Activated CD4-positive, alpha-beta T cell treated with anti-CD3 and anti-CD28 coated beads, Interleukin-2, amount 10 ng/mL, durations not matched to agents 7 days and 5 days (primary cell): ENCODE results near the gene CDT1. TPM values are rescaled to one million over a fixed set of nuclear protein-coding genes. Genes with fewer than 3 reads are reported as not detected.
"Not testable (repeated sequence)": the region's sequence is repeated elsewhere in the genome, so short reads cannot be mapped to it uniquely, and the experiment has no call there.

Source experiments
- CTCF ChIA-PET: fragments of 350-600 bp; sonication (Branson Sonifier 250); formaldehyde crosslinking; loops from one replicate; lab custom pipeline; 2021; ENCODE audit warnings: antibody characterized with exemption; lab: Charles Lee
- POLR2A ChIA-PET: fragments of 350-600 bp; sonication (Branson Sonifier 250); formaldehyde crosslinking; loops from one replicate; lab custom pipeline; 2021; ENCODE audit warnings: antibody characterized with exemption; lab: Charles Lee
- DNase-seq: peaks from one replicate; pipeline ENCODE4 v3.0.0-alpha.2; 2020
- H3K27ac Mint-ChIP-seq: one replicate; pipeline ENCODE4 v1.8.0; 2021; ENCODE audit warnings: mild to moderate bottlenecking, moderate library complexity, mixed read lengths
- H3K27me3 Mint-ChIP-seq: one replicate; pipeline ENCODE4 v1.8.0; 2021; ENCODE audit warnings: mixed read lengths
- H3K36me3 Mint-ChIP-seq: one replicate; pipeline ENCODE4 v1.8.0; 2021; ENCODE audit warnings: low read depth, mixed read lengths
- H3K4me1 Mint-ChIP-seq: one replicate; pipeline ENCODE4 v1.8.0; 2021; ENCODE audit warnings: mixed read lengths
- H3K4me3 Mint-ChIP-seq: one replicate; pipeline ENCODE4 v1.8.0; 2021; ENCODE audit warnings: mild to moderate bottlenecking, moderate library complexity, mixed read lengths
- H3K9me3 Mint-ChIP-seq: one replicate; pipeline ENCODE4 v1.8.0; 2021; ENCODE audit warnings: mixed read lengths
- total RNA-seq, 2 experiments: library from RNA; stranded (reverse); gene quantifications; one replicate each; pipeline ENCODE4 v1.2.3, GENCODE V29; 2021

Gene CDT1
- total RNA-seq, 2 experiments from 2014 or later = 113 to 119 TPM

DNA sequence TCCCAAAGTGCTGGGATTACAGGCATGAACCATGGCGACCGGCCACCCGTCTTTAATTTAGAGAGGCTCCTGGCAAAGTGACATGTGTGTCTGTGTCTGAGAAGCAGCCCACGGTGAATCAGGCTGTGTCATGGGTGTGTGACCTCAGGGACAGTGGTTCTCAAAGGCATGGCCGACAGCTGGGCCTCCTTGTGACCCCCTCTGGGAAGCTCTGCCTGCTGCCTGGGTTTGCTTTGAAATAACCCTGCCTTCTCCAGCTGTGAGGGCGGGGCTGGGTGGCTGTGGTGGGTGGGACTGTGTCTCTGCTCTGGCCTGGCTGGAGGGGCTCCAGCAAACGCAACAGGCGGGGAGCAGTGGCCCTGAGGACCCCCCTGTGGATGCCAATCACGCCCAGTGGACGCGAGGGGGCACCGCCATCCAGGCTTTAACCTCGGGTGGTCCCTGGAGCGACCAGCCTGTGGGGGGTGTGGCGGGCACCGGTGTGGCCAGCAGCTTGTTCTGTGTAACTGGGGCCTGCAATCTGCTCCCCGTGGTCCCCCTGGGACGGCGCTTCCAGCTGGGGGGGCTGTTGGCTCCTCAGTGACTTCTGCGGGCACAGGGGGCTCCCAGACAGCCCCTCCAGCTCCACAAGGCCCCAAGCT lies 16.9 kb downstream of the CDT1 start:
- Mint-ChIP-seq H3K27me3 (no peaks in the 10 kb centered on the region), H3K27ac (no peak overlapping the region), H3K4me3 (no peak overlapping the region), H3K4me1 (no peaks in the 10 kb centered on the region), H3K36me3 (no peaks in the 10 kb centered on the region), H3K9me3 (no peaks in the 10 kb centered on the region)
- CTCF ChIA-PET = interaction anchor here (1.5 to 2.0 kb wide), 2 partner anchors 8 to 37 kb away, joined by 4 to 7 read pairs; partner anchors contain the start of genes APRT, GALNS and TRAPPC2L
- no peak for DNase-seq
- POLR2A ChIA-PET = interaction anchor here (0.7 kb wide), 1 partner anchor 231 kb away, joined by 3 read pairs; no protein-coding TSS in a partner anchor

GRCh38 chr16:88821168-88821850 lies 17.7 kb downstream of the CDT1 start:
- no peak for DNase-seq
- Mint-ChIP-seq H3K4me1 (no peaks in the 10 kb centered on the region), H3K27me3 (no peaks in the 10 kb centered on the region), H3K27ac (no peak overlapping the region), H3K36me3 (no peaks in the 10 kb centered on the region), H3K4me3 (no peak overlapping the region), H3K9me3 (no peaks in the 10 kb centered on the region)
- CTCF ChIA-PET = interaction anchor here (1.5 kb wide), 1 partner anchor 9 kb away, joined by 4 read pairs; the partner anchor contains the start of gene APRT
- POLR2A ChIA-PET = interaction anchor here (0.7 kb wide), 1 partner anchor 230 kb away, joined by 3 read pairs; no protein-coding TSS in a partner anchor

DNA sequence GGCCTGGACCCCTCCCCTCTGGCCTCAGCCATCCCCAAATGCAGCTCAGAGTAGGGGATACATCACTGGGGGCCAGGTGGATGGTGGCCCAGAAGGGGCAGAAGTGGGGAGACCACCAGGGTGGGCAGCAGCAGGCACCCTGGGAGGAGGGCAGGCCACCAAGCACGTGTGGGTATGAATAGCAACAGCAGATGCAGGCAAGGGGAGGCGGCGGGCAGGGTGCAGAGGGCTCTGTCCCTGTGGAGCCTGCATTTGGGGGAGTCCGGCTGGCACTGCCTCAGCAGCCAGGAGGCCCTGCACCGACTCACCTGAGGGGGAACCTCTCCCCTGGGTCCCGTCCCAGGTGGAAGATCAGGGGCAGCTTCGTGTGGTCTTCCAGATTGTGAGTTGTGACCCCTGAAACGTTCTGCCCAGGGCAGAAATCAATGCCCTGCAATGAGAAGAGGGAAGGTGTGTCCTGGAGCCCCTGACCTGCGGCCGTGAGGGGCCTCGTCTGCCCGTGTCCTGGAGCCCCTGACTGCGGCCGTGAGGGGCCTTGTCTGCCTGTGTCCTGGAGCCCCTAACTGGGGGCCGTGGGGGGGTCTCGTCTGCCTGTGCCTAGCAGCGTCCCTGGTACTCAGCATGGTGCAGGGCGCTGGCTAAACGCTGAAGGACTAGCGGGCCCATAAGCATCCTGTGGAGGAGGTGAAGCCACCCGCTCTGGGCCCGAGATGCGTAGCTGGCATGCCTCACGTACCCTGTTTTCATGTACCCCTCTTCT lies 18.9 kb downstream of the CDT1 start:
- Mint-ChIP-seq H3K36me3 (no peaks in the 10 kb centered on the region), H3K9me3 (no peaks in the 10 kb centered on the region), H3K27ac (no peak overlapping the region), H3K27me3 (no peaks in the 10 kb centered on the region), H3K4me1 (no peaks in the 10 kb centered on the region), H3K4me3 (no peak overlapping the region)
- ChIA-PET CTCF (interaction anchor here (0.6 to 1.5 kb wide), 2 partner anchors 10 to 12 kb away, joined by 4 read pairs; partner anchors contain the start of gene APRT), POLR2A (no interaction called here)
- DNase-seq = no peak

- H3K36me3 Mint-ChIP-seq, POLR2A ChIA-PET, H3K27ac Mint-ChIP-seq, H3K4me3 Mint-ChIP-seq, CTCF ChIA-PET, H3K4me1 Mint-ChIP-seq, DNase-seq, H3K27me3 Mint-ChIP-seq, H3K9me3 Mint-ChIP-seq: not testable (repeated sequence)
Measured at GRCh38 chr16:88823646-88824045, 20.1 kb downstream of the CDT1 start.

DNA sequence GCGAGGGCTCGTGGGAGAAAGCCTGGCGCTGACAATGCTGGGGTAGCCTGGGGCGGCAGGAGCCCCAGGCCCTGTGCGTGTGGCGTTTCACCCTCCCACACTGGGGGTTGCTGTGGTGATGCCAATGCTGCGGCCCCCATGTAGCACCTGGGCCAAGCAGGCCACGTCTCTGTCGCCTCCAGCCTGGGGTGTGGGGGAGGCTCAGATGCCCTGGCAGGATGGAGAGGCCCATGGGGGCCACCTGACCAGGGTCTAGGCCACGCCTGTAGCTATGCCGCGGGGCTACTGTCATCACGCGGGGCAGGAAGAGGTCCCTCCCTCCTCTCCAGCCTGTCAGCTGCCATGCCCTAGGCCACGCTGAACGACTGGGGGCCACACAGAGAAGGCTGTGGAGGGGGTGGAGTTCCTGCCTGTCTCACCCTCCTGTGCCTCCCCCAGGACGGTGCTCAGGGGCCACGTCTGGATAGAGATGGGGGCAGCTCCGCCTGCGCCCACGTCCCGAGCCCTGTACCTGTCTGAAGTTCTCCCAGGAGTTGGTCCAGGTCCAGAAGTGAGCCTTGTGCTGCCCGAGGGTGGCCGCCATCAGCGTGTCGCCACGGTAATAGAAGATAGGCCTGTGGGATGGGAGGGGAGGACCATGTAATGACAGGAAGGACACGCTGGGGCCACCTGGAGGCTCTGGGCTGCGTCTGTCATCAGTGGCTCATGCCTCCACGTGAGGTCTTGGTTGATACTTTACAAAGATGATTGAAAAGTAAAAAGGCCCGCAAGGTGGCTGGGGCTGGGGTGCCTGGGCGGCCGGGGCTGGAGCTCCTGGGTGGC lies 20.9 kb downstream of the CDT1 start:
- no peak overlapping the region for H3K4me3 Mint-ChIP-seq
- ChIA-PET POLR2A (no interaction called here), CTCF (no interaction called here)
- H3K9me3 Mint-ChIP-seq = no peaks in the 10 kb centered on the region
- no peaks in the 10 kb centered on the region for H3K27me3 Mint-ChIP-seq
- no peaks in the 10 kb centered on the region for H3K36me3 Mint-ChIP-seq
- no peak for DNase-seq
- H3K4me1 Mint-ChIP-seq = no peaks in the 10 kb centered on the region
- no peak overlapping the region for H3K27ac Mint-ChIP-seq

DNA sequence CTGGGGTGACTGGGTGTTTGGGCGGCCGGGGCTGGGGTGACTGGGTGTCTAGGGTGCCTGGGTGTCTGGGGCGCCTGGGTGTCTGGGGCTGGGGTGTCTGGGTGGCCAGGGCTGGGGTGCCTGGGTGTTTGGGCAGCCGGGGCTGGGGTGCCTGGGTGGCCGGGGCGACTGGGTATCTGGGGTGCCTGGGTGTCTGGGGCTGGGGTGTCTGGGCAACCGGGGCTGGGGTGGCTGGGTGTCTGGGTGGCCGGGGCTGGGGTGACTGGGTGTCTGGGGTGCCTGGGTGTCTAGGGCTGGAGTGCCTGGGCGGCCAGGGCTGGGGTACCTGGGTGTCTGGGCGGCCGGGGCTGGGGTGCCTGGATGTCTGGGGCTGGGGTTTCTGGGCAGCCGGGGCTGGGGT lies 21.6 kb downstream of the CDT1 start:
- Mint-ChIP-seq H3K9me3 (no peaks in the 10 kb centered on the region), H3K4me3 (no peak overlapping the region), H3K27me3 (no peaks in the 10 kb centered on the region), H3K36me3 (no peaks in the 10 kb centered on the region), H3K27ac (no peak overlapping the region), H3K4me1 (no peaks in the 10 kb centered on the region)
- DNase-seq = no peak
- POLR2A ChIA-PET = no interaction called here
- CTCF ChIA-PET = no interaction called here

DNA sequence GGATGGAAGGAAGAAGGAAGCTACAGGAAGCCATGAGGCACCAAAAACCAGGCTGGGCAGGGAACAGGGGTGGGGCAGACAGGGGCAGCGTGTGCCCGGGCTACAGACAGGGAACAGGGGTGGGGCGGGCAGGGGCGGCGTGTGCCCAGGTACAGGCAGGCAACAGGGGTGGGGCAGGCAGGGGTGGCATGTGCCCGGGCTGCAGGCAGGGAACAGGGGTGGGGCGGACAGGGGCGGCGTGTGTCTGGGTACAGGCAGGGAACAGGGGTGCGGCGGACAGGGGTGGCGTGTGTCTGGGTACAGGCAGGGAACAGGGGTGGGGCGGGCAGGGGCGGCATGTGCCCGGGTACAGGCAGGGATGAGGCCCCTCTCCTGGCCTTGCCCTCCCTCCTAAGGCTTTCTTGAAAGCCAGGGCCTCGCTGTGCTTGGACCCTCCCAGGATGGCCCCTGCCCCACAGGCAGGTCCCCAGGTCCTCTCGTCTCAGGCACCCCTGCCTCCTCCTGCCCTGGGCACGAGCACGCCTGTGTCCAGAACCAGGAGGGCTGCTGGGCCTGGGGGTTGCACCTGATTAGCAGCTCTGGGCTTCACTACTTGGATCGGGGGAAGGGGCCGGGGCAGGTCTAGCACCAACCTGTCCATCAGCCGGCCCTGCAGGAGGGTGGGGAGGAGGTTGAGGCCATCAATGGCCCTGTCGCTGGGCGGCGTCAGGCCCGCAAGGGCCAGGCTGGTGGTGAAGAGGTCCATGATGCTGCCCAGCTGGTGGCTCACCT lies 22.7 kb downstream of the CDT1 start:
- POLR2A ChIA-PET = no interaction called here

GRCh38 chr16:88827727-88828126 lies 24.1 kb downstream of the CDT1 start:
- no peak for DNase-seq
- no peaks in the 10 kb centered on the region for H3K27me3 Mint-ChIP-seq
- H3K4me1 Mint-ChIP-seq = no peaks in the 10 kb centered on the region
- no peak overlapping the region for H3K4me3 Mint-ChIP-seq
- no peaks in the 10 kb centered on the region for H3K36me3 Mint-ChIP-seq
- no peaks in the 10 kb centered on the region for H3K9me3 Mint-ChIP-seq
- CTCF ChIA-PET = interaction anchor here (0.9 to 1.0 kb wide), 3 partner anchors 11 to 30 kb away, joined by 3 read pairs; no protein-coding TSS in a partner anchor
- H3K27ac Mint-ChIP-seq = no peak overlapping the region
- POLR2A ChIA-PET = no interaction called here

More for the DNA sequence above, 22.7 kb downstream of the CDT1 start:
- Mint-ChIP-seq H3K27me3 (no peaks in the 10 kb centered on the region), H3K4me3 (no peak overlapping the region), H3K9me3 (no peaks in the 10 kb centered on the region), H3K27ac (no peak overlapping the region), H3K36me3 (no peaks in the 10 kb centered on the region), H3K4me1 (no peaks in the 10 kb centered on the region)
- DNase-seq = no peak
- CTCF ChIA-PET = interaction anchor here (0.6 kb wide), 1 partner anchor 153 kb away, joined by 4 read pairs; no protein-coding TSS in a partner anchor

GRCh38 chr16:88828711-88829110 lies 25.1 kb downstream of the CDT1 start:
- POLR2A ChIA-PET = no interaction called here
- DNase-seq = no peak
- Mint-ChIP-seq H3K9me3 (no peaks in the 10 kb centered on the region), H3K27me3 (no peaks in the 10 kb centered on the region), H3K36me3 (no peaks in the 10 kb centered on the region), H3K4me1 (no peaks in the 10 kb centered on the region), H3K4me3 (no peak overlapping the region), H3K27ac (no peak overlapping the region)
- CTCF ChIA-PET = interaction anchor here (0.6 kb wide), 1 partner anchor 1094 kb away, joined by 3 read pairs; no protein-coding TSS in a partner anchor

DNA sequence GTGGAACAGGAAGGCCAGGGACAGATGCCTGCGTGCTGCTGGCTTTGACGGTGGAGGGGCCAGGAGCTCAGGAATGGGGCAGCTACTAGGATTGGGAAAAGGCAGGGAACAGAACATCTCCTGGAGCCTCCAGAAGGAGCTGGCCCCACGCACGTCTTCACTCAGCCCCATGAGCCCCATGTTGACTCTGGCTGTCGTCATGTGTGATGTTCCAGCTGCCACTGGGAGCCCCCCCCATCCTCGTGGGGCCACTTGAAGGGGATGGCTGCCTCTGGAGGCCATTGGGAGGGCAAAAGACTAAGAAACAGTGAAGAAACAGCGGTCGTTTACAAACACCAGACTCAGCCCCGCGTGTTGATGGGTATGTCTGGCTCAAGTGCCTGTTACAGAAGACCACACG lies 26.7 kb downstream of the CDT1 start:
- CTCF ChIA-PET = interaction anchor here (1.1 kb wide), 1 partner anchor 28 kb away, joined by 3 read pairs; no protein-coding TSS in a partner anchor
- no peak for DNase-seq
- H3K27ac Mint-ChIP-seq = no peak overlapping the region
- H3K4me3 Mint-ChIP-seq = no peak overlapping the region
- no peaks in the 10 kb centered on the region for H3K9me3 Mint-ChIP-seq
- no peaks in the 10 kb centered on the region for H3K36me3 Mint-ChIP-seq
- no peaks in the 10 kb centered on the region for H3K27me3 Mint-ChIP-seq
- H3K4me1 Mint-ChIP-seq = no peaks in the 10 kb centered on the region
- POLR2A ChIA-PET = no interaction called here

DNA sequence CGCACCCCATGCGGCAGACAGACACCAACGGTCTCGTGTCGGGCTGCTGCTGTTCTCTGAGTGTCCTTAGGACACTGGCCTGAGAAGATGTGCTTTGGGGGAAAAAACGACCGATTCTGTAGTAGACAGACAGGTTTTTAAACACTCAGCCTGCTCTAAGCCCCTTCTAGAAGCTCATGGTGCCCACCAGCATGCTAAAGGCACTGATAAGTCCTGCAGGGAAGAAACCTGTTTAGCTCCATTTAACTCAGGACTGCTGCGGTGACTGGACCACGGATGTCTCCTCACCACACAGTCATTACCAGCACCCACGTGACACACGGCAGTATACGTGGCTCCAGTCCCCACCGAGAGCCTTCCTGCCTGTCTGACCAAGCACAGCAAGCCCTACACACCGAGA lies 27.2 kb downstream of the CDT1 start:
- ChIA-PET CTCF (interaction anchor here (1.1 kb wide), 1 partner anchor 27 kb away, joined by 3 read pairs; no protein-coding TSS in a partner anchor), POLR2A (no interaction called here)
- Mint-ChIP-seq H3K36me3 (no peaks in the 10 kb centered on the region), H3K27me3 (no peaks in the 10 kb centered on the region), H3K4me3 (no peak overlapping the region), H3K9me3 (no peaks in the 10 kb centered on the region), H3K27ac (no peak overlapping the region), H3K4me1 (no peaks in the 10 kb centered on the region)
- DNase-seq = no peak
